ENCODE data around the gene KCNMA1.

DNA sequence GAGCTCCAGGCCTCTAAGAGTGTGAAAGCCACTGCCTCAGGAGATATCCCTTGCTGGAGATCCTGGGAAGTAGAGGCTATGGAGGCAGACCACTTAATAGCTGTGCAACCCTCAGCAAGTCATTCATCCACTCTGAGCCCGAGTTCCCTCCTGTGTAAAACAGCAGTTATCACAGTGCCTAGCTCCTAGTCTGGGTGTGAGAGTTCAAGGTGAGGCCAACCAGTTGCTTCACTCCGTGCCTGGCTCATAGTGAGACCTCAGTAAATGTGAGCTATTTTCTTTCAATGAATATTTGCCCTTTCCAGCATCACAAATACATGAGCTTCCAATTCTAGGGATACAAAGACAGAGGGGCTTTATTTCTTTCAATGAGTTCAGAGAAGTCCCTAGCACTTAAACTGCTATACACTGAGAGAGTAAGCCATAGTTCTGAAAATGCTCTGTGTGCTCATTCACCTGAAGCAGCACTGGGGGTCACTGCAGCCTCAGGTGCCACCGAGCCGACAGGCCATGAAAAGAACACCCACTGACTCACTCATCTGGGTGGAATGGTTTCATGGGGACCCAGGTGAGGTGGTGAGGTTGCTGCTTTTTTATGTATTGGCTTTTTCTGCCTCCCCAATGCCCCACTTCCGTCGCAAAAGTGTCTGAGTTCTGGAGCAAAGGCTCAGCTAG is 259.8 kb downstream of the KCNMA1 start:
- TF ChIP-seq CTCF (conservative IDR thresholded peaks at IDR 0.05; ENCODE audit: low read depth, low read length) (peak; percentile 53; the same call in 1 of the 2 replicates), EZH2 (IDR thresholded peaks at IDR 0.05; ENCODE audit: low read length, unreplicated experiment) (no peak)

Measured in PC-3 (cell line).